Stimulated activated naive CD4-positive, alpha-beta T cell treated with Interleukin-2 at 50 U/mL for 16 hours (primary cell): Measurements from ENCODE around the gene RFC4.
A peak's percentile ranks its signal among the peaks of the same experiment; 100 is the strongest.
"Not testable (repeated sequence)": the region's sequence is repeated elsewhere in the genome, so short reads cannot be mapped to it uniquely, and the experiment has no call there.

Experiments used
- DNase-seq: peaks from one replicate; lab custom pipeline; 2025; lab: John Stamatoyannopoulos, UW

Gene RFC4, protein sequence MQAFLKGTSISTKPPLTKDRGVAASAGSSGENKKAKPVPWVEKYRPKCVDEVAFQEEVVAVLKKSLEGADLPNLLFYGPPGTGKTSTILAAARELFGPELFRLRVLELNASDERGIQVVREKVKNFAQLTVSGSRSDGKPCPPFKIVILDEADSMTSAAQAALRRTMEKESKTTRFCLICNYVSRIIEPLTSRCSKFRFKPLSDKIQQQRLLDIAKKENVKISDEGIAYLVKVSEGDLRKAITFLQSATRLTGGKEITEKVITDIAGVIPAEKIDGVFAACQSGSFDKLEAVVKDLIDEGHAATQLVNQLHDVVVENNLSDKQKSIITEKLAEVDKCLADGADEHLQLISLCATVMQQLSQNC

DNA sequence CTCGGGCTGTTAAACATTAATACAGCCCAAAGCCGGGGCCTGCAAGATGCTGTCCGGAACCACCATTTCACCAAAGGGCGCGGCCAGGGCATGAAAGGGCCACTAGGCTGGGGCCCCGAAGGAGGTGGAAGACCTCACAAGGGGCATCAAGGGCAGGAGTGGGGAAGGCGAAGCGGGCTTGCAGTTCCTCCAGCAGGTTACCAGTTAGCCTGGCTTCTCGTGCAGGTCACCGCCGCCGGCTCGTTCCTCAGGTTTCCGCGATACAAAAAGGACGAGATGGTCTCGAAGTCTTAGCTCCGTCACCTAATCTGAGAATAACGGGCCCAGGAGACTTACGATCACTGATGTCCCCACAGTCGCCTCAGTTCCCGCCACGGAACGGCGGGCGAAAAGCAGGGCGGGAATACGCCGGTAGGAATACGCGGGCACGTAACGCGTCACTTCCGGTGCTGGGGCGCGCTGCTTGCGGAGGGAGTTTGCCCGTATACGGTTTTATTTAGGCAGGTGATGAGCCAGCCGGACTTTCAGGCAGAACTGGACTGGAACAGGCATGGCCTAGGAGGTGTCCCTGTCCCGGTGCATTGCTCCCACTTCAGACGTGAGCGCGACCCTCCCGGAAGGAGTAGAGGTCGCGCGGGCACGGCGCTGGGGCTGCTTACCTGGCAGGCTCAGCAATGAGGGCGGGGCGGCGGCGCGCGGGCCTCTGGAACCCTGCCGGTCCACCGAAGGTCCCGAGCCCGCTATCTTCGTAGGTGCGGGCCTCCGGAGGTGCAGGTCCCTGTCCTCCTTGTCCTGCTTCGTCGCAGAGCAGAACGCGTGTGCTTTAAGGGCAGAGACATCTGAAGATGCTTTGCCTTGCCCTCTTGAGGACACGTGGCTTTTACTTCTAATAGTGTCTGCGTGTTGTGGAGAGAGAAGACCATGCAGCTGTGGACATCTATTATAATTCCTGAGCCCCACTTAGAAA is at the start of gene RFC4:
RFC4 (minus strand) TSS at position 394 of the 967 bp plus-strand sequence. CDS start 1,769 bp downstream, outside the sequence.
- DNase-seq: peak; percentile 80

DNA sequence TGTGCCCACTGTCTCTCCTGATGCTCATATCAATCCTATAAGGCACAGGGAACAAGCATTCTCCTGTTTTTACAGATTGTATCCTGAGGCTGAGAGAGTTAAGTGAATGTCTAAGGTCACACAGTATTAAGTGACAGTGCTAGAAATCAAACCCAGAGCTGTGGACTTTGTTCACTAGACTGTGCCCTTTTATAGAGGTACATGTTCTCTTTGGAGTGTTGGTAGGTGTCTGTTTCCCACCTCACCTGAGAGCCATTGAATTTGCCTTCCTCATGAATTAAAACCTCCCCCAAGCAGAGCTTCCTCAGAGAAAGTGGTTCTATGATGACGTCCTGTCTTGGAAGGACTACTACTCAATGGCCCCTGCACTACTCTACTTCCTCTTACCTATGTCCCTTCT is 48.7 kb upstream of the RFC4 start:
- DNase-seq: no peak

DNA sequence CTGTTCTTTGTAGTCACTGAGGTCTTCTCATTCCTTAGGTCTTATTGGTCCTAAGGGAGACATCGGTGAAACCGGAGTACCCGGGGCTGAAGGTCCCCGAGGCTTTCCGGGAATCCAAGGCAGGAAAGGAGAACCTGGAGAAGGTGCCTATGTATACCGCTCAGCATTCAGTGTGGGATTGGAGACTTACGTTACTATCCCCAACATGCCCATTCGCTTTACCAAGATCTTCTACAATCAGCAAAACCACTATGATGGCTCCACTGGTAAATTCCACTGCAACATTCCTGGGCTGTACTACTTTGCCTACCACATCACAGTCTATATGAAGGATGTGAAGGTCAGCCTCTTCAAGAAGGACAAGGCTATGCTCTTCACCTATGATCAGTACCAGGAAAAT is 47.9 kb upstream of the RFC4 start:
- no peak for DNase-seq

DNA sequence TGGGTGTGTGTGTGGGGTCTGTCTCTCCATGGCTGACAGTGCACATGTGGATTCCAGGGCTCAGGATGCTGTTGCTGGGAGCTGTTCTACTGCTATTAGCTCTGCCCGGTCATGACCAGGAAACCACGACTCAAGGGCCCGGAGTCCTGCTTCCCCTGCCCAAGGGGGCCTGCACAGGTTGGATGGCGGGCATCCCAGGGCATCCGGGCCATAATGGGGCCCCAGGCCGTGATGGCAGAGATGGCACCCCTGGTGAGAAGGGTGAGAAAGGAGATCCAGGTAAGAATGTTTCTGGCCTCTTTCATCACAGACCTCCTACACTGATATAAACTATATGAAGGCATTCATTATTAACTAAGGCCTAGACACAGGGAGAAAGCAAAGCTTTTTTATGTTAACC is 46.7 kb upstream of the RFC4 start:
- DNase-seq: no peak

DNA sequence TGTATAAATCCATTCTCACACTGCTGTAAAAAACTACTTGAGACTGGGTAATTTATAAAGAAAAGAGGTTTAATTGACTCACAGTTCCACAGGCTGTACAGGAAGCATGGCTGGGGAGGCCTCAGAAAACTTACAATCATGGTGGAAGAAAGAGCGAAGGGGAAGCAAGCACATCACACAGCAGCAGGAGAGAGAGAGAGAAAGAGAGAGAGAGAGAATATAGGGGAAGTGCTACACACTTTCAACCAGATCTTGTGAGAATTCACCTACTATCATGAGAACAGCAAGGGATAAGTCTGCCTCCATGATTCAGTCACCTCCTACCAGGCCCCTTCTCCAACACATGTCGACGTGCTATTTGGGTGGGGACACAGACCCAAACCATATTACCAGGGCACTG is 45.6 kb upstream of the RFC4 start:
- not testable (repeated sequence) for DNase-seq

DNA sequence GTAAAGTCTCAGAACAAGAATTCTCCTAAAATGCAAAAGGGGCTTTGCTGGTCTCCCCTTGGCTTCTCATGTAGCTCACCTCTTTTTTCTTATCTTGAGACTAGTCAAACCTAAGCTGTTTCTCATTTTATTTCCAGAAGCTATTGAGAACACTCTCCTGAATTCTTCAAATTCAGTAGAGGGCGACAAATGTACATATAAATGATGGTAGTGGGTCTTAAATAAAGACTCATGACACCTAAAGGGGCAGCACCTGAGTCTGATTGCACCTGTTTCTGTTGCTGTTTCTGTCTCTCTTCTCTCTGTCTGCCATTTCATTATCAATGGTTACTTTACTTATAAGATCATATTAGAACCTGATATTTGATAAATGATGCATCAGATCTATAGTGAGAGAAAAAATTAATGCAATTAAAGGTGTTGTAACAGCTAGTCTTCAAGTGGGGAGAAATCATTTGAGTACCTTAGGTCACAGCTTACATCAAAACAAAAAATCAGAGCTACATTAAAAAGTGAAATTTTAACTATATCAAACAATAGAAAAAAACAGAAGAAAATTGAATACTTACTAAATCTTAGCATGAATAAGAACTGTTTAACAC is 43.2 kb upstream of the RFC4 start:
- DNase-seq: no peak

DNA sequence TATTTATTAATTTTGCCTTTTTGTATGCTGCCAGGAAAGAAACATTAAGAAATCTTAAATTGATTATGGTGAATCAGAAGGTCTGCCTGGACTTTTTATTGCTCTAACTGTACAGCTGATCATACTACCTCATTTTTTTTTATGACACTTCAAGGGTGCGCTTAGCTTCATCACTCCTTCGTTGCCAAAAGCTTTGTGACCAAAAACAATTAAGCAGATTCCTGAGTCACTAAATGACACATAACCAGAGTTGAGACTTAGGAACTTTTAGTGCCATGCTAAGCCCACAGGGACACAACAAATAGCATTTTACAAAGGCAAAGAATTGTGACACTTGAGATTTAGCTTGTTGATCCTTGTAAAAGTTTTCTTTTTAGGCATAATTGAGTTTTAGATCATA is 41.2 kb upstream of the RFC4 start:
- DNase-seq: no peak

DNA sequence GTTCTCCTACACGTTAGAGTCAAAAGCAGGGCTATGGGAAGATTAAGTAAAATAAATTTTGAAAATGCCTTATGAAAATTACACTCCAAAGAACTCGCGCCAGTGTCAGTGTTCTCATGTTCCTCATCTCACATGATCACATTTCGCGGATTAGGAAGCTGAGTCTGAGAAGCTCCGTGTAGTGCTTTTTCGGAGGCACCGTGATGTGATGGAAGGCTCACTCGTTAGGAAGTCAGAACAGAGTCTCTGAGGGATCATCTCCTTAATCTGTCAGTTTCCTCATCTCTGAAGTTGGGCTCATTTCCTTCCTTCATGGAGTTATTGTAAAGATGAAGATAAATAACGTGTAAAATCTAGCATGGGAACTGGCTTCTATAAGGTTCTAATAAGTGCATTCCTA is 39.5 kb upstream of the RFC4 start:
- no peak for DNase-seq

DNA sequence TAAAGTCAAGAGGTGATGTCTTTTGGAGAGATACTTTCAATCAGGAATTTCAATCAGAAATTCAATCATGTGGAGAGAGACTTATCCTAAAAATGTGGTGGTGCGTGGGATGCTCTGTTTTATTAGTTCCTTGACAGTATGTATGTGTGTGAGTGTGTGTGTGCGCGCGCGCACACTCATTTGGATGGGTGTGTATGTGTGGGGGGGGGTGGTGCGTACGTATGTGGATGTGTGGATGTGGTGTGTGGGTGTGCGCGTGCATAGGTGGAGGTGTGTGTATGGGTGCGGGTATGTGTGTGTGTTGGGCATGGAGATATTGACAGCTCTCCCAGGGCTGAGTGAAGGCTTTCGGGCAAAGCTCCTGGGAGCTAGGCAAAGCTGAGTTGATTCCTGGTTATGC is 38.6 kb upstream of the RFC4 start:
- DNase-seq: no peak

DNA sequence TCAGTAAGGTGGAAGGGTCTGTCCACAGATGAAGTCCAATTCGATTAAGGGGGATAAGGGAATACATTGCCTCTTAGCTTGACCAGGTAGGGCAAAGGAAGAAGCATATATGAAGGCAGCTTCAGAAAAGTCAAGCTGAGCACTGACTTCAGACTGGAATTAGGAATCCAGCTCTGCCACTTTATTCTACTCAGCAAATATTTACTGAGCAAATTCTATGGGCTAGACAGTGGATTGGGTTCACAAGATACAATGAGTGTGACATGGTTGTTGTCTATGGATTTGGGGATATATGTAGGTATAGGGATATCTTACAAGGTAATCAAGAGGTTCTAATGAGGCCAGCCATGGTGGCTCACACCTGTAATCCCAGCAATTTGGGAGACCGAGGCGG is 36.8 kb upstream of the RFC4 start:
- DNase-seq: no peak

DNA sequence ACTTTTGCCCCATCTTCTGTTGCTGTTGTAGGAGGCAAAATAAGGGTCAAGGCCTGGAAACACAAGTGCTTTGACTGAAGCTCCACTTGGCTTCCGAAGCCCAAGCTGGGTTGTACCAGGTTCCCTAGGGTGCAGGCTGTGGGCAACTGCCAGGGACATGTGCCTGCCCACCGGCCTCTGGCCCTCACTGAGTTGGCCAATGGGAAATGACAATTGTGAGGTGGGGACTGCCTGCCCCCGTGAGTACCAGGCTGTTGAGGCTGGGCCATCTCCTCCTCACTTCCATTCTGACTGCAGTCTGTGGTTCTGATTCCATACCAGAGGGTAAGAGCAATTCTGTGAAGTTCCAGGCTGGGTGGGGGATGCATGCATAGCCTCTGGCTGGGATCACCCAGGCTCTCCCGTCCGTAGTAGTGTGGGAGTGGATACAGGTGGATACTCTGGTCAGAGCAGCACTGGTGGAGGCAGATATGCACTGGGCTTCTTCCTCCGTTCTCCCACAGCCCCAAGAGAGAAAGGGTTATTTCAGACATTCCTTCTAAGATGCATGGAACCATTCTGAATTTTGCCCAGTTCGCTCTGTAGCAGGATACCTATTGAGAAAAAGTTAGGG is 36.2 kb upstream of the RFC4 start, which contains the start of gene ADIPOQ:
ADIPOQ (plus strand) TSS at position 285 of the 613 bp plus-strand sequence. CDS start 10,349 bp downstream, outside the sequence.
- no peak for DNase-seq

DNA sequence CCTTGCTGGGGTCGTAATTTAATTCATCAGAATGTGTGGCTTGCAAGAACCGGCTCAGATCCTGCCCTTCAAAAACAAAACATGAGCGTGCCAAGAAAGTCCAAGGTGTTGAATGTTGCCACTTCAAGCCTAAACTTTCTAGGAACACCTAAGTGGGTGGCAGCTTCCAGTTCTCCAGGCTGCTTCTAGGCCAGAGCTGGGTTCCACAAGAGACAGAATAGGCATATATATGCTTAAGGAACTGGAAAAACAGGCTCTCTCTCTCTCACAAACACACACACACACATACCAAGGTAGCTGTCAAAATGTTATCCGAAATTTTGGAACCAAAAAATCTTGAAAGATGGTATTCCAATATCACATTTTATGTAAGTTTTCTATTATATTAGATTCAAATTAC is 35.3 kb upstream of the RFC4 start:
- DNase-seq: no peak

DNA sequence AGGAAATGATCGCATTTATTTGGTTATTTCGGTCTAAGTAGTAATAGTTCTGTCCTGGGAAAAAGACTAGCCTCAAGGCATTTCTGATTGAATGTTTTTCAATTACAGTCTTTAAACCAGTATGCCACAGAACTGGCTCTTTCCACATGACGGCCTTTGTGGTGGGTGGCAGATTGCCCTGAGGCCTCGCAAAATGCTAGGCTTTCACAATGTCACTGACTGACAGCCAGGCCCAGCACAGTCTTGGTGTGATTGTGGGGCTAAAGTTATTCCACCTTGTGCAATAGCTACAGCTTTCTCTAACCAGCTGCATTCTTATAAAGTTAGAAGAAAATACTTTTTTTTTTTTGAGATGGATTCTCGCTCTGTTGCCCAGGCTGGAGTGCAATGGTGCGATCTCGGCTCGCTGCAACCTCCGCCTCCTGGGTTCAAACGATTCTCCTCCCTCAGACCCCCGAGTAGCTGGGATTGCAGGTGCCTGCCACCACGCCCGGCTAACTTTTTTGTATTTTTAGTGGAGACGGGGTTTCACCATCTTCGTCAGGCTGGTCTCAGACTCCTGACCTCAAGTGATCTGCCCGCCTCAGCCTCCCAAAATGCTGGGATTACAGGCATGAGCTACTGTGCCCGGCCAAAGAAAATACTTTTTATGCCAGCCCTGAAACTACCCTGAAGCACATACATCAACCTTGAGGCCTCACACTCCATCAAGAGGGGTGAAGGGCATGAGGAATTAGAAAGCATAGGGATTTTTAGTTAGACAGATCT is 33.8 kb upstream of the RFC4 start:
- DNase-seq: no peak

DNA sequence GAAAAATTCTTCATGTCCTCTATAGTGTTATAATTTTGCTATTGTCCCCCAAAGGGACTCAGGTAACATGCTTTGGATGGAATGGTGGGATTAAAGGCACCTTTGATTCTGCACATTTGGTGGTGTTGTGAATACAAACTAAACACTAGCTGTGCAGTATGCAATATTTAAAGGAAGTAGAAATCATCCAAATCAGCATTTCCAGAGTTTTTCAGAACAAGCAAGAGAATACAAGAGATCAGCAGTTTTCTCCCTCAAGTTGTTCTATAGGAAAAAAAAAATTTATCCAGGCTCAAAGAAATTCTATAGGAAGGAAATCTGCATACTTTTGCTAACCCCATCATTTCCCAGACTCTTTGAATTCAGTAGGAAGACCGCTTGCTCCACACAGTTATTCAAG is 26.0 kb upstream of the RFC4 start:
- DNase-seq: no peak

DNA sequence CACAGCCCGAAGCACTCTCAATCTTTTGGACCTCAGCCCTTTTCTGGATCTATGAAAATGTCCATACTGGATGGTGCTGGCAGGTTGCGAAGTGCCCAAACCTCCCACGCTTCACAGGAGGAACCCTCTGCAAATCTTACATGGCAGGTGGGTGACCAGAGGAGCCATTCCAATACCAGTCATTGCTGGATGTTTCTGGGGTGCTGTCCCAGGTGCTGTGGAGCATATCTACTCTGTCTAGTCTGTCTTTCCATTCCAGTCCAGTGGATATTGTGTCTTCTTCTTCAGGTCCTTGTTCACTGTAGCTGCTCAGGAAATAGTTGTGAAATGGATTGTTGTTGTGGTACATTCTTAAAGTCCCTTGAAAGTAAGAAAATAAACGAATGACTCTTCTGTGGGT is 25.5 kb upstream of the RFC4 start:
- DNase-seq: no peak

DNA sequence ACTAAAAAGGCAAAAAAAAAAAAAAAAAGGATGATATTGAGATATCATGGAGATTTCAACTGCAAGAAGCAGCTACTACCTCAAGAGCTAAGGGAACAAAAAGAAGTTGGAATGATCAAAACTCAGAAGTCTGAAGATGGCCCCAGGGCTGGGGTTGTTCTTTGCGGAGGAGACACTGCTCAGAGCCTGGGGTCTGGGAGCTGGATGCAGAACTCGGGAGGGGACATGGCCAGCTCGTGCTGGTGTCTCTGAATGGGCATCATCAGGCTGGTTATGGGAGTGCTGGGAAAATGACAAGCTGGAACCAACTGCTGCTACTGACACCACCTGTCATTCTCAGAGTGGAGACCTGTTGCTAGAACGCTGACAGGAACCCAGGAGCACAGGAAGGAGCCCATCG is 22.1 kb upstream of the RFC4 start:
- DNase-seq: no peak

DNA sequence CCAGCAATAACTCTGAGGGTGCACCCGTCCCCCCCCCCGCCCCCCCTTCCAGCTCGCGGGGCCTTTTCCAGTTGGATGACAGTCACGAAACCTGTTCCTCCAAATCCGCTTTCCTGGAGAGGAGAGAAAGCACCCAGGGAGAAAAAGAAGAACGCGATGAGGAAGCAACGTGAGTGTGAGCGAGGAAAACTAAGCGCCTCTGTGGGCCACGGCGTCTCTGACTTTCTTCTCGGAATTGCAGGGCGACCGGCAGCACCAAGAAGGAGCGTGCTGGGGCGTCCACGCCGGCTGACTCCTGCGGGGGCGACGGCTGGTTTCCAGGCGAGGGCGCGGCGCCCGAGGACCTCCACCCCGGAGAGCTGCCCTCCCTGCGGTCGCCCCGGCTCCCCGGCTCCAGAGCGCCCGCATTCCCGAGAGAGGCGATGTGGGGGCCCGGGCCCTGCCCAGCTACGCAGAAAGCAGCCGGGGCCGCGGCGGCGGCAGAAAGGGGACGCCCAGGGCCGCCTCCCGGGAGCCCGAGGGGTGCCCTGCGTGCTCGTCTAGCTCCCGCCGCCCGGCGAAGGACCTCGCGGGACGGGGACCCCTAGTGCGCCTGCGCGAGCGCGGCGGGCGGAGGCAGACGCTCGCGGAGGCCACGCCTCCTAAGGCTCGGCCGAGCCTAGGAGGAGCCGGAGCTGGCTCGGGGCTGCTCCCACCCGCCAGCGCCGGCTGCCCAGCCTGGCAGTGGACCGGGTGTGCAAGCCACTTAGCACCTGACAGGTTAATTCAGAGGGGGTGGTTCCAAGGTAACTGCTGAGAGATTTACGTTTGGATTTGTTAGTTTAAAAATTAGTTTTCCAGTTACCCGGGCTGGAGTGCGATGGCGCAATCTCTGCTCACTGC is 20.9 kb upstream of the RFC4 start:
- peak; percentile 74 for DNase-seq

DNA sequence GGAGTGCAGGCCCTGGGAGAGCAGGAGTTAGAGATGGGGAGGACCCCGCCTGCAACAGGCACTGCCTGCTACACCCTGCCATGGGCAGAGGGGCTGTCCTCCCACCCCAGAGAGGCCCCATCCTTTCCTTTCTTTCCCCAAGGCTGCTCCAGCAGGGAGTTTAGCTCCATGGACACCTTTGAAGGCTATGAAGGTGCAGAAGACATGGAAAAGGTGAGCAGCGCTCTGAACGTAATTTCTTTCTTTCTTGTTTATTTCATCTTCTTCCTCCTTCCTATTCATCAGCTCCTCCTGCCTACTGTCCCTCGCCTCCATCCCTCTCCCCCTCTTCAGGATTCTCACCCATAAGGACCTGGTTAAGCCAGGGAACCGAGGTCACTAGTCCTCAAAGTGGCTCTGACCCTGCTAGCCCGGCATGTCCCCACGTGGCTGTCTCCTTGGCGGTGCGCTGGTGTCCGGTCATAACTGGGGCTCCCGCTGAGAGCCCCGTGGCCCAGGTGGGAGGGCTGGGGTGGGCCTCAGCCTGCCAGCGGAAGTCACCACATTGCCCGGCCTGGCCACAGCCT is 20.2 kb upstream of the RFC4 start:
- no peak for DNase-seq

DNA sequence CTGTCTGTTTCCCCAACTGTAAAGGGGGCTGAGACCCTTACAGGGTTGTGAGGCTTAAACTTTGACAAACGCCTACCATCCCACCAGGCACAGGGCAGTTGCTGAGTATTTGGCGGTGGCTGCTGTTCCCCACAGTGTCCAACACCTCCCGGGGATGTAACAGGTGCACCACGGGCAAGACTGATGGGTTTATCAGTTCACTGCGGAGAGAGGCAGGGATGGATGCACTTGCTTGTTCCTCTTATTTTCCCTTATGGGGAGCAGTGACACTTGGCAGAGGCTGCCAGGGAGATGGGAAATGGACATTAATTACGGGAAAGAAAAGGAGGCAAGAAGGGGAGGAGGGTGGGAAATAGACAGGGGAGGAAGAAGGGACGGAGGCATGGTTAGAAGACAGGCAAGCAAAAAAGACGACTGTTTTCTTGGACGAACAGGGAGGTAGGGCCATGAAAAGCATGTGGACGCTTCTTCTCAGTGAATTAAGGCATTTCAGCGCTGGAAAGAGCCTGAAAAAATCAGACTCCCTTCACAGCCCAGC is 19.7 kb upstream of the RFC4 start:
- no peak for DNase-seq
